Mucosa of rectum (tissue), 2 donors: Measurements from ENCODE around the gene FOS.
A peak's percentile ranks its signal among the peaks of the same experiment; 100 is the strongest.
"Not testable (repeated sequence)": the region's sequence is repeated elsewhere in the genome, so short reads cannot be mapped to it uniquely, and the experiment has no call there.

Experiments
- H3K27ac ChIP-seq, 2 donors: one replicate each; pipeline ENCODE4 v1.7.0; 2013; ENCODE audit warnings: inconsistent platforms in 2 of 2, low read depth in 2 of 2, low read length in 2 of 2
- H3K27me3 ChIP-seq, 2 donors: one replicate each; pipeline ENCODE4 v1.7.0; 2013; ENCODE audit warnings: low read length in 2 of 2; ENCODE audit not compliant: control insufficient read depth in 2 of 2, insufficient read depth in 2 of 2
- H3K36me3 ChIP-seq, 2 donors: one replicate each; pipeline ENCODE4 v1.7.0; 2013; ENCODE audit warnings: low read length in 2 of 2; ENCODE audit not compliant: control insufficient read depth in 2 of 2, insufficient read depth in 2 of 2
- H3K4me1 ChIP-seq, 2 donors: one replicate each; pipeline ENCODE4 v1.7.0; 2013; ENCODE audit warnings: low read length in 2 of 2, mild to moderate bottlenecking in 1 of 2; ENCODE audit not compliant: control insufficient read depth in 2 of 2, insufficient read depth in 2 of 2
- H3K4me3 ChIP-seq, 2 donors: one replicate each; pipeline ENCODE4 v1.7.0; 2013; ENCODE audit warnings: low read length in 2 of 2
- H3K9ac ChIP-seq, 2 donors: one replicate each; pipeline ENCODE4 v1.7.0; 2013; ENCODE audit warnings: low read length in 2 of 2, low read depth in 1 of 2, mild to moderate bottlenecking in 1 of 2
- H3K9me3 ChIP-seq, 2 donors: one replicate each; pipeline ENCODE4 v1.7.0; 2013; ENCODE audit warnings: low read length in 2 of 2; ENCODE audit not compliant: control insufficient read depth in 2 of 2
- donor health status: healthy.
- donor health status: Normal muscosa, but diverticular disease.

The FOS gene

DNA sequence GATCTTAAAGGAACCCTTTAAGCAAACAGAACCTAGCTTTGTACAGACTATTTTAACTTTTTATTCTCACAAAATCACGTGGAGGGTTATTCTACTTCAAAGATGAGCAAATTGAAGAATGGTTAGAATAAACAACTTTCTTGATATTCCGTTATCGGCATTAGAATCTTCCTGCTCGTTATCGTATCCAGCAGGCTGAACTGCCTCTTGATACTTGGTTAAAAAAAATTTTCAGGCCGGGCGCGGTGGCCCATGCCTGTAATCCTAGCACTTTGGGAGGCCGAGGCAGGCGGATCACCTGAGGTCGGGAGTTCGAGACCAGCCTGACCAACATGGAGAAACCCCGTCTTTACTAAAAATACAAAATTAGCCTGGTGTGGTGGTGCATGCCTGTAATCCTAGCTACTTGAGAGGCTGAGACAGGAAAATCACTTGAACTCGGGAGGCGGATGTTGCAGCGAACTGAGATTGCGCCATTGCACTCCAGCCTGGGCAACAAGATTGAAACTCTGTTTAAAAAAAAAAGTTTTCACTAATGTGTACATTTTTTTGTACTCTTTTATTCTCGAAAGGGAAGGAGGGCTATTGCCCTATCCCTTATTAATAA is 4.0 kb downstream of the FOS start:
- H3K36me3 ChIP-seq = peaks cover 15 to 18% of the 10 kb centered on the region in 2 donors
- H3K27ac ChIP-seq = peak overlapping the region; percentile 88 to 91
- peaks cover 36 to 48% of the 10 kb centered on the region in 2 donors for H3K4me1 ChIP-seq
- not testable (repeated sequence) for H3K9me3 ChIP-seq, H3K27me3 ChIP-seq
- H3K4me3 ChIP-seq = peak overlapping the region in 1 of 2 donors; percentile 52
- H3K9ac ChIP-seq = peak overlapping the region in 1 of 2 donors; percentile 36

DNA sequence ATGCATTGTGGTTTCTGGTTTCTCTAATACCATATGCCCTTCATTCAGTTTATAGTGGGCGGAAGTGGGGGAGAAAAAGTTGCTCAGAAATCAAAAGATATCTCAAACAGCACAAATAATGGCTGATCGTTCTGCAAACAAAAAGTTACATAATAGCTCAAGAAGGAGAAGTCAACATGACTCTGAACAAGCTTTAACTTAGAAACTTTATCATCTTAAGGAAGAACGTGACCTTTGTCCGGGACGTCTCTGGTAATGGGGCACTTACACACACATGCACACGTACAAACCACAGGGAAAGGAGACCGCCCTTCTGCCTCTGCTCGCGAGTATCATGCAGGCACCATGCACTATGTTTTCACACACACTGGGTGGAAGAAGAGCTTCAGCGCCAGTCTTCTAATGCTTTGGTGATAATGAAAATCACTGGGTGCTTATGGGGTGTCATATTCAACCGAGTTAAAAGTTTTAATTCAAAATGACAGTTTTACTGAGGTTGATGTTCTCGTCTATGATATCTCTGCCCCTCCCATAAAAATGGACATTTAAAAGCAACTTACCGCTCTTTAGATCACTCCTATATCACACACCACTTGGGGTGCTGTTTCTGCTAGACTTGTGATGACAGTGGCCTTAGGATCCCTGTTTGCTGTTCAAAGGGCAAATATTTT is 4.7 kb downstream of the FOS start:
- Histone ChIP-seq H3K27ac (peak overlapping the region; percentile 88 to 91), H3K9me3 (no peaks in the 10 kb centered on the region), H3K9ac (peak overlapping the region; percentile 49 to 50), H3K4me1 (peaks cover 35 to 43% of the 10 kb centered on the region in 2 donors), H3K27me3 (no peaks in the 10 kb centered on the region), H3K4me3 (peak overlapping the region in 1 of 2 donors; percentile 52), H3K36me3 (peaks cover 15 to 18% of the 10 kb centered on the region in 2 donors)

DNA sequence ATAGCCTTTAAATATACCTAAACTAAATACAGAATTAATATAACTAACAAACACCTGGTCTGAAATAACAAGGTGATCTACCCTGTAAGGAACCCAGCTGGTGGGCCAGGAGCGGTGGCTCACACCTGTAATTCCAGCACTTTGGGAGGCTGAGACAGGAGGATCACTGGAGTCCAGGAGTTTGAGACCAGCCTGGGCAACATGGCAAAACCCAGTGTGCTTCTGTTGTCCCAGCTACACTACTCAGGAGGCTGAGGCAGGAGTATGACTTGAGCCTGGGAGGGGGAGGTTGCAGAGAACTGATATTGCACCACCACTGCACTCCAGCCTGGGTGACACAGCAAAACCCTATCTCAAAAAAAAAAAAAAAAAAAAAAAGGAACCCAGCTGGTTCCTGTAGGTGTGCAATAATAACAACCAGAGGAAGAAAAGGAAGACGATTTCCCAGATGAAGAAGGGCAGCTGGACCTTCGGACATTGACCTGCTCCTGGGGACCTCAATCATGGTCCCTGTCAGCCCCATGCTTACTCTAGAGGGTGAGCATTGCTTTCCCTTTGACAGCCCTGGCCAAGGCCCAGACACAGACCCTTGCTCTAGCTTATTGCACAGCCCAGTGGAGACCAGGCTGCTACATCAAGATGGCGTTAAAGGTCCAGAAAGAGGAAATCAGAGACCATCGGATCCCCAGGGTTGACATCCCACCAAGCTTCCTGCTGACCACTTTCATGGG is 5.4 kb downstream of the FOS start:
- Histone ChIP-seq H3K4me1 (peaks cover 31 to 40% of the 10 kb centered on the region in 2 donors), H3K4me3 (peak overlapping the region in 1 of 2 donors; percentile 52), H3K9me3 (no peaks in the 10 kb centered on the region), H3K36me3 (peaks cover 15 to 18% of the 10 kb centered on the region in 2 donors), H3K27ac (peak overlapping the region; percentile 88 to 91), H3K9ac (peak overlapping the region; percentile 49 to 50), H3K27me3 (no peaks in the 10 kb centered on the region)

DNA sequence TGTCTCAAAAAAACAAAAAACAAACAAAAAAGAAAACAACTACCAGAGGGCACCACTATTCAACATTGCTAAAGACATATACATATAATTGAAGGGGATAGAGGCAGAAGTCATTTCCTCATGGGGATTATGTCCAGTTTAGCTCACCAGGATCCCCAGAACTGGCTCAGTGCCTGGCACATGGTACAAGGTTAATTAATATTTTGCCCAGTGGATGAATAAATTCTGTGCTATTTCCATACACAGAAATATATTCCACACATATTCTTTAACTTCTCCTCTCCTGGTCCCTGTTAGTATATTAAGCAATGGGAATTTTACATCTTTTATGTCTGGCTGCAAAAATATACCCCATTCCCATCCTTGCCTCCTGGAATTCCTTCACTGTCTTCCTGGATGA is 6.7 kb downstream of the FOS start:
- no peak overlapping the region for H3K4me3 ChIP-seq
- H3K9ac ChIP-seq = no peak overlapping the region
- H3K4me1 ChIP-seq = peaks cover 19 to 27% of the 10 kb centered on the region in 2 donors
- H3K27me3 ChIP-seq = no peaks in the 10 kb centered on the region
- H3K9me3 ChIP-seq = no peaks in the 10 kb centered on the region
- peaks cover 9 to 11% of the 10 kb centered on the region in 2 donors for H3K36me3 ChIP-seq
- H3K27ac ChIP-seq = no peak overlapping the region

DNA sequence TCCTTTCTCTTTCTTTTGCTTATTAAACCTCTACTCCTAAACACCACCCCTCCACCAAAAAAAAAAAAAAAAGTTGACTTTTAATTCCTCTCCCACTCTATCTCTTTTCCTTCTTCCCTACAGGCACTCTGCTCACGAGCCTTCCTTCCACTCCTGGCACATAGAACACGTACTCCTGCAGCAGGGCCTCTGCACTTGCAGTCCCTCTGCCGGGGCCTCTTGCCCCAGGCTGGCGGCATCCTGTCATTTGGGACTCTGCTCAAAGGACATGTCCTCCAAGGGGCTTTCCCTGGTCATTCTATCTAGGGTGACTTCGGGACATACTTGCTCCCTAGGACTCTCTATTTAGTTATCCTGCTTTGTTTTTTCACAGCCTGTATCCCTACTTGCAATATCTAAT is 7.7 kb downstream of the FOS start:
- no peak overlapping the region for H3K27ac ChIP-seq

DNA sequence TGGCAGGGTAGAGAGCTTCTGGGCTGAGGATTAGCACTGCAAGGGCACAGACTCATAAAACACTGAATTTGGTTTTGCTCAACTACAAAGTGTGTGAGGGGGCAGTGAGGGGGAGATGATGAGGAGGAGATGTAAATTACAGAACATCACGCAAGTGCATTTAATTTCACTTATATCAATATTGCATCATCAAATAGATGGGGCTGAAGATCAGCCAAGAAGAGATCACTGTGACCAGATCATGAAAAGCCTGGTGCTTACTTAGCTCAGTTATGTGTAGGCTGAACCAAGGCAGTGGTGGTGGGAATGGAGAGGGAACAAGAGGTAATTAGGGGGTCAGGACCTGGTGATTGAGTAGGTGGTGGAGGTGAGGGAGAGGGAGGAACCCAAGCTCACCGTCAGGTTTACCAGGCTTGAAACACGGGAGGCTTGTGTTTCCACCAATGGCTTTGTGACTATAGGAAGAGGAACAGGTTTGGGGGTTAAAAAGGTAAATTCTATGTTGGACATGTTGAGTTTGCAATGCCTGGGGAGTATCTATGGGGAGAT is 11.3 kb downstream of the FOS start:
- H3K9ac ChIP-seq = no peak overlapping the region
- H3K4me1 ChIP-seq = peaks cover 9 to 11% of the 10 kb centered on the region in 2 donors
- H3K9me3 ChIP-seq = no peaks in the 10 kb centered on the region
- no peak overlapping the region for H3K27ac ChIP-seq
- H3K36me3 ChIP-seq = no peaks in the 10 kb centered on the region
- no peaks in the 10 kb centered on the region for H3K27me3 ChIP-seq
- H3K4me3 ChIP-seq = no peak overlapping the region

More for the DNA sequence above, 7.7 kb downstream of the FOS start:
- Histone ChIP-seq H3K4me3 (no peak overlapping the region), H3K4me1 (peaks cover 12 to 17% of the 10 kb centered on the region in 2 donors), H3K36me3 (peaks cover under 1 to 2% of the 10 kb centered on the region in 2 donors), H3K9ac (no peak overlapping the region), H3K27me3 (no peaks in the 10 kb centered on the region), H3K9me3 (no peaks in the 10 kb centered on the region)

DNA sequence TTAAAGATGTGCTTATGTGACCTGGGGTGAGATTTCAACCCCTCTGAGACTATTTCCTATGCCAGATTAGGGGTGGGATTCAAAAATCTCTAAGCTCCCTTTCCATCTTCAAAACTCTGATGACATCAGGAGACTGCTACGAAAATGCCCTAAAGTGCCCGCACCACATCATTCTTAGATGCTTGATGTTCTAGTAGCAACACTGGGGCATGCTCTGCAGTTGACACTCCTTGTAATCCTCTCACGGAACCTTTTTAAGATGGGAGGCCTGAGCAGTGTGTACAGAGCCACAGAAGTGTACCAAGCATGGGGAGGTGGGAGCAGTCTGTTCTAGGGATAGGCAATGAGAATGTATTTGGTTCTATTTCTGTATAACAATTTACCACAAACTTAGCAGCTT is 12.2 kb downstream of the FOS start:
- H3K4me1 ChIP-seq = peaks cover 18 to 20% of the 10 kb centered on the region in 2 donors
- H3K36me3 ChIP-seq = no peaks in the 10 kb centered on the region
- H3K27ac ChIP-seq = no peak overlapping the region
- H3K9me3 ChIP-seq = no peaks in the 10 kb centered on the region
- no peak overlapping the region for H3K9ac ChIP-seq
- H3K27me3 ChIP-seq = no peaks in the 10 kb centered on the region
- H3K4me3 ChIP-seq = no peak overlapping the region

DNA sequence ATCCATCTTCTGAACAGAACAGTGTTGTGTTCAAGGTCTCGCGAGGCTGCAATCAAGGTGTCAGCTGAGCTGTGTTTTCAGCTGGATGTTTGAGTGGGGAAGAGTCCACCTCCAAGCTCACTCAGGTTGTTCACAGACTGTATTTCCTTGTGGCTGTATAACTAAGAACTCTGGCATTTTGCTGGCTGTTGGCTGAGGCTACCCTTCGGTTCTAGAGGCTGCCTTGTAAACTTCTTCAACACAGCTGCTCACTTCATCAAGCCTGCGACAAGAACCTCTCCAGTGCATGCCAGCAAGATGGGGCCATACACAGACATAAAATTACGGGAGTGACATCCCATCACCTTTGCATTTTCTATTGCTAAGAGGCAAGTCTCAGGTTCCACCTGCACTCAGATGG is 12.7 kb downstream of the FOS start:
- peaks cover 21 to 25% of the 10 kb centered on the region in 2 donors for H3K4me1 ChIP-seq
- H3K4me3 ChIP-seq = no peak overlapping the region
- H3K27me3 ChIP-seq = no peaks in the 10 kb centered on the region
- H3K27ac ChIP-seq = no peak overlapping the region
- no peak overlapping the region for H3K9ac ChIP-seq
- no peaks in the 10 kb centered on the region for H3K36me3 ChIP-seq
- H3K9me3 ChIP-seq = no peaks in the 10 kb centered on the region

DNA sequence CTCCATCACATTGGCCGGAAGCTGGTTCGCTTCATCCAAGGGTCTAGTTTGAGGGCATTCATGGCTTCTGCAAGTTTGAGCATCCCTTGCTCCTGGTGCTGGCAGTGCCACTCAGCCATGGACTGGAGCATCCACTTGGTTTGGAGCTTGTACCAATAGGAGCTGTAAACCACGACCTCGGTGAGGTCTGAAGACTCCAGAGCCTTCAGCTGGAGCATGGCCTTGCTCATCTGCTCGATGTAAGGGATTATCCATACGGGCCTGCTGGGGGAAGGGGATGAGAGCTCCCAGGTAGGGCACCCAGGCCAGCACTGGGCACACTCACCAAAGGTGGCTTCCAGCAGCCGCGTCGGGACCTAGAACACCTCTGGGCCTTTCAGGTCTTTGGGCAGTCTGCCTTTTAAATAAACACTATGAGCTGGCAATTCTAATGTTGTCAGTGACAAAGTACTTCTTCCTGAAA is 13.5 kb downstream of the FOS start:
- Histone ChIP-seq H3K9ac (no peak overlapping the region), H3K4me3 (no peak overlapping the region), H3K4me1 (peaks cover 22 to 26% of the 10 kb centered on the region in 2 donors), H3K9me3 (no peaks in the 10 kb centered on the region), H3K27ac (no peak overlapping the region), H3K27me3 (no peaks in the 10 kb centered on the region), H3K36me3 (no peaks in the 10 kb centered on the region)

DNA sequence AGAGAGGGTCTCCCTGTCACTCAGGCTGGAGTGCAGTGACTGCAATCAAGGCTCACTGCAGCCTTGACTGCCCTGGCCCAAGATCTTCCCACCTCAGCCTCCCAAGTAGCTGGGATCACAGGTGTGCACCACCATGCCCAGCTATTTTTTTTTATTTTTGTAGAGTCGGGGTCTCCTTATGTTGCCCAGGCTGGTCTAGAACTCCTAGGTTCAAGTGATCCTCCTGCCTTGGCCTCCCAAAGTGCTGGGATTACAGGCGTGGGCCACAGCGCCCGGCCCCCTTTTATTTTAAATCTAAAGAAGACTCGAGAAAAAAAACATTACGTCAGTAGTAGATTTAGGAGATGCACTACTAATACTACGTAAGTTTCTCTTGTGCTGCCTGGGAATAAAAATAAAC is 14.3 kb downstream of the FOS start:
- Histone ChIP-seq H3K36me3 (no peaks in the 10 kb centered on the region), H3K4me1 (peaks cover 22 to 26% of the 10 kb centered on the region in 2 donors), H3K9me3 (no peaks in the 10 kb centered on the region), H3K27ac (peak overlapping the region in 1 of 2 donors; percentile 95), H3K9ac (no peak overlapping the region), H3K4me3 (no peak overlapping the region), H3K27me3 (no peaks in the 10 kb centered on the region)
